ENCODE data around the gene TBX10. TPM values are rescaled to one million over a fixed set of nuclear protein-coding genes. Genes with fewer than 3 reads are reported as not detected.

TBX10 gene
- total RNA-seq, 1 experiment from 2014 or later = not detected

DNA sequence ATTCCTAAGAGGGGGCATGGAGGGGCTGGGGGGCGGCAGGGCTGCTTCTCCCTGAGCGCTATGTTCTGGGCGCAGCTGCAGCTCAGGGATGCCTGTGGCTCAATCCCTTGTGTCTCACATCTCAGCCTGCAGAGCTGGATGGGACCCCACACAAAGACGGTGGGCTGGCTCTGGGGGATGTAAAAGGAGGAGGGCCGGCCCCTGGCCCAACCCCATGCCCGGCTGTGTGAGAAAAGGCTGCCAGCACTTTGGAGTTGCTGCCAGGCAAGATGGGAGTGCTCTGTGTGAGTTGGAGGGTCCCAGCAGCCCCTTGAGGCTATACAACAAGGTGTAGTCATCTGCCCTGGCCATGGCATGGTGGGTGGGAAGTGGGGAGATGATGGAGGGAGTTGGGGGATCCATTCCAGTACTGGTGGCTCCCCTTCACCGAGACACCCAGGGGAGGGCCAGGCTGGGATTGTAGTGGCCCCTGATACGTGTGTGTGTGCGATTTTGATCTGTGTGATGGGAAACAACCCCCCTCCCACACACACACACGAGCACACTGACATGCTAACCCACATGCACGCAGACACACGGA lies 1.3 kb upstream of the TBX10 start:
- Histone ChIP-seq H3K56ac (ENCODE audit: insufficient read length, low read depth, low read length) (no peak overlapping the region), H4K20me1 (ENCODE audit: control insufficient read depth, insufficient read depth, insufficient read length) (no peaks in the 10 kb centered on the region), H3K4me2 (ENCODE audit: insufficient read depth, insufficient read length, low read length) (no peak overlapping the region), H3K14ac (ENCODE audit: insufficient read depth, low read length) (no peak overlapping the region), H4K91ac (ENCODE audit: insufficient read length, low read depth, low read length) (no peak overlapping the region), H3K4me1 (ENCODE audit: insufficient read depth, low read length) (no peaks in the 10 kb centered on the region), H2BK5ac (ENCODE audit: insufficient read length, low read length) (no peak overlapping the region), H3K18ac (ENCODE audit: insufficient read length, low read depth, low read length) (no peak overlapping the region), H3K79me2 (ENCODE audit: insufficient read depth, low read length) (no peaks in the 10 kb centered on the region), H3K79me1 (ENCODE audit: insufficient read depth, low read depth, low read length, poor library complexity, severe bottlenecking) (no peaks in the 10 kb centered on the region), H3K9ac (ENCODE audit: extremely low read depth, insufficient read length, low read length) (no peak overlapping the region), H4K8ac (replicated peaks; ENCODE audit: insufficient read length, low read depth, low read length) (no peak overlapping the region), H3K9me3 (ENCODE audit: control insufficient read depth, low read depth, low read length) (no peaks in the 10 kb centered on the region), H2BK20ac (ENCODE audit: low read depth, low read length, poor library complexity, severe bottlenecking) (no peak overlapping the region), H3K4ac (ENCODE audit: low read depth, low read length) (no peak overlapping the region), H3K27ac (ENCODE audit: insufficient read length, low read depth, low read length) (no peak overlapping the region), H4K5ac (ENCODE audit: insufficient read length, low read depth, low read length) (no peak overlapping the region), H3K23me2 (ENCODE audit: insufficient read length, low read depth, low read length, poor library complexity, severe bottlenecking) (no peaks in the 10 kb centered on the region), H2AFZ (ENCODE audit: low read length) (no peak overlapping the region), H2BK120ac (ENCODE audit: low read depth, low read length, poor library complexity, severe bottlenecking) (no peak overlapping the region), H2BK15ac (ENCODE audit: low read depth, low read length) (no peak overlapping the region), H2AK5ac (ENCODE audit: insufficient read length, low read length) (no peak overlapping the region), H3K27me3 (ENCODE audit: insufficient read depth, low read length) (peaks cover 7% of the 10 kb centered on the region; the same call in 1 of the 2 replicates), H3K23ac (ENCODE audit: insufficient read length, low read depth, low read length) (no peak overlapping the region), H2BK12ac (ENCODE audit: insufficient read length, low read depth, low read length) (no peak overlapping the region), H3T11ph (ENCODE audit: low read length) (no peak overlapping the region)
- Mint-ChIP-seq H3K4me3 (no peak overlapping the region), H3K27me3 (ENCODE audit: low read depth) (peaks cover 49% of the 10 kb centered on the region), H3K4me1 (peaks cover 6 to 9% of the 10 kb centered on the region in 2 experiments; a peak in 3 of 4 replicates), H3K9me3 (peaks cover 0 to 4% of the 10 kb centered on the region in 2 experiments; a peak in 2 of 5 replicates), H3K27ac (no peak overlapping the region), H3K36me3 (ENCODE audit: insufficient read depth in 1 of 3, low read depth in 3 of 3) (no peaks in the 10 kb centered on the region; a peak in 1 of 7 replicates)
- TF ChIP-seq, protein P1, sequence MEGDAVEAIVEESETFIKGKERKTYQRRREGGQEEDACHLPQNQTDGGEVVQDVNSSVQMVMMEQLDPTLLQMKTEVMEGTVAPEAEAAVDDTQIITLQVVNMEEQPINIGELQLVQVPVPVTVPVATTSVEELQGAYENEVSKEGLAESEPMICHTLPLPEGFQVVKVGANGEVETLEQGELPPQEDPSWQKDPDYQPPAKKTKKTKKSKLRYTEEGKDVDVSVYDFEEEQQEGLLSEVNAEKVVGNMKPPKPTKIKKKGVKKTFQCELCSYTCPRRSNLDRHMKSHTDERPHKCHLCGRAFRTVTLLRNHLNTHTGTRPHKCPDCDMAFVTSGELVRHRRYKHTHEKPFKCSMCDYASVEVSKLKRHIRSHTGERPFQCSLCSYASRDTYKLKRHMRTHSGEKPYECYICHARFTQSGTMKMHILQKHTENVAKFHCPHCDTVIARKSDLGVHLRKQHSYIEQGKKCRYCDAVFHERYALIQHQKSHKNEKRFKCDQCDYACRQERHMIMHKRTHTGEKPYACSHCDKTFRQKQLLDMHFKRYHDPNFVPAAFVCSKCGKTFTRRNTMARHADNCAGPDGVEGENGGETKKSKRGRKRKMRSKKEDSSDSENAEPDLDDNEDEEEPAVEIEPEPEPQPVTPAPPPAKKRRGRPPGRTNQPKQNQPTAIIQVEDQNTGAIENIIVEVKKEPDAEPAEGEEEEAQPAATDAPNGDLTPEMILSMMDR (conservative IDR thresholded peaks at IDR 0.05) = no peak
- no CpG with 5 or more reads among the region's 12 CpGs for WGBS (ENCODE audit: extremely low coverage, insufficient read length, low lambda C conversion rate)
- no peak for DNase-seq

Measured in H9 (cell line).